Epithelial cell of proximal tubule (primary cell): ENCODE data around the gene S100B. TPM values are rescaled to one million over a fixed set of nuclear protein-coding genes. Genes with fewer than 3 reads are reported as not detected.

ENCODE experiments used
- DNase-seq: peaks from one replicate; pipeline ENCODE4 v3.0.0-alpha.2; 2011; ENCODE audit warnings: low read depth
- H3K4me3 ChIP-seq: 2 replicates; pipeline ENCODE4 v1.5.1; 2011; ENCODE audit warnings: low read depth, mild to moderate bottlenecking, low read length
- total RNA-seq: library from RNA; depleted of rRNA; stranded (reverse); fragments of >200 nt; gene quantifications from 2 replicates; pipeline ENCODE4 v1.2.3, GENCODE V29; 2015
- TF ChIP-seq, protein P1 (sequence below): conservative IDR thresholded peaks from 2 replicates; pipeline ENCODE4 v1.5.1; 2012; ENCODE audit warnings: low read depth, mild to moderate bottlenecking, low read length

S100B gene
- total RNA-seq, 1 donor from 2014 or later = not detected

DNA sequence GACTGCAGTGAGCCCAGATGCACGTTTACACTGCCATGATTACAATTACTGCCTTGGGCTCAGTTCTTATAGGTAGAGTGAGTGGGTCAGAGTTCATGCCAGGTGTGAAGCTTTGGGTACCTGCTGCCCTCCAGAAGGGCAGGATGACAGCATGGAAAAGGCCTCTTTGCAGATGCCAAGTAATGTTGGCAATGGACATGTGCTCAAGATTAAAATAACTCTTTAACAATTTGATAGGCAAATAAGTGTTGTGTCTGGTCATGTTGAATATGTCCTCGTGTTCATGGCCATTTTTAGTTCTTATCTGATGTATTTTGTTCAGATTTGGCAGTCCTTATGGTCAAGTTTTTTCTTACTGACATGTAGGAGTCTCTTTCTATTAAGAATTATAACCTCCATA lies 34.8 kb downstream of the S100B start:
- TF ChIP-seq, protein P1, sequence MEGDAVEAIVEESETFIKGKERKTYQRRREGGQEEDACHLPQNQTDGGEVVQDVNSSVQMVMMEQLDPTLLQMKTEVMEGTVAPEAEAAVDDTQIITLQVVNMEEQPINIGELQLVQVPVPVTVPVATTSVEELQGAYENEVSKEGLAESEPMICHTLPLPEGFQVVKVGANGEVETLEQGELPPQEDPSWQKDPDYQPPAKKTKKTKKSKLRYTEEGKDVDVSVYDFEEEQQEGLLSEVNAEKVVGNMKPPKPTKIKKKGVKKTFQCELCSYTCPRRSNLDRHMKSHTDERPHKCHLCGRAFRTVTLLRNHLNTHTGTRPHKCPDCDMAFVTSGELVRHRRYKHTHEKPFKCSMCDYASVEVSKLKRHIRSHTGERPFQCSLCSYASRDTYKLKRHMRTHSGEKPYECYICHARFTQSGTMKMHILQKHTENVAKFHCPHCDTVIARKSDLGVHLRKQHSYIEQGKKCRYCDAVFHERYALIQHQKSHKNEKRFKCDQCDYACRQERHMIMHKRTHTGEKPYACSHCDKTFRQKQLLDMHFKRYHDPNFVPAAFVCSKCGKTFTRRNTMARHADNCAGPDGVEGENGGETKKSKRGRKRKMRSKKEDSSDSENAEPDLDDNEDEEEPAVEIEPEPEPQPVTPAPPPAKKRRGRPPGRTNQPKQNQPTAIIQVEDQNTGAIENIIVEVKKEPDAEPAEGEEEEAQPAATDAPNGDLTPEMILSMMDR = no peak
- no peak overlapping the region for H3K4me3 ChIP-seq
- DNase-seq = no peak

DNA sequence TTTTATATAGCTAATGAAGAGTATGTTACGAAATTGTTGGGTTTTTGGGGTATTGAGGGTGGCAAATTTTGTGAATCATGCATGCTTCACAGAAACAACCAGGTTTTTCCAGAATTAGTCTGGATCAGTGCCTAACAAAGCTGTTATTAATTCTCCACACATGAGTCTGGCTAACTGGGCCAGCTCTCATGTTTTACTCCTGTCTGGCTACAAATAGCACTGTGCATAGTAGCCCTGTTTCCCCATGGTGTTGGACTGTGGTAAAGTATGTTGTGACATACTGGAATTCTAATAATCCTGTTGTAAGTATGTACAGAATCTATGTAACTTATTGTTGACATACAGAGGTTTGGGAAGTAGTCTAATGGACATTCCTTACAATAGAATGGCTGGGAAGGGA lies 35.8 kb downstream of the S100B start:
- H3K4me3 ChIP-seq = no peak overlapping the region
- no peak for DNase-seq
- TF ChIP-seq, protein P1 = no peak

DNA sequence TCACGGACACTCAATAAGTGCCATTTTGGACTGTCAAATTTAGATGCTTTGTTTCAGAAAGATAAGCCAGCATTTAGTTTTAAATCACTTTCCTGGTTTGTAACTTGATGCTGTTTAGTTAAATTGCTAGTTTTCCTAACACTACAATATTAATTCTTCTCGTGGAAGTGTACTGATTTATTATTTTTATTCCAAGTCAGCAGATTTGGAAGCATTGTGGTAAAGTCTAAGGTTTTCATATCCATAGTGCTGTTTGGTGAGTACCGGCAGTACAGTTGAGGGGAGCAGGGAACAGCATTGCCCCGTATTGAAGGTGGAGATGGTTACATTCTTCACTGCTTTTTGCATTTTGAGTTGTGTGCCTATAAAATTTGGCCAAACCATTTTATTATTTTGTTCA lies 36.3 kb downstream of the S100B start:
- H3K4me3 ChIP-seq = no peak overlapping the region
- TF ChIP-seq, protein P1 = no peak
- no peak for DNase-seq

DNA sequence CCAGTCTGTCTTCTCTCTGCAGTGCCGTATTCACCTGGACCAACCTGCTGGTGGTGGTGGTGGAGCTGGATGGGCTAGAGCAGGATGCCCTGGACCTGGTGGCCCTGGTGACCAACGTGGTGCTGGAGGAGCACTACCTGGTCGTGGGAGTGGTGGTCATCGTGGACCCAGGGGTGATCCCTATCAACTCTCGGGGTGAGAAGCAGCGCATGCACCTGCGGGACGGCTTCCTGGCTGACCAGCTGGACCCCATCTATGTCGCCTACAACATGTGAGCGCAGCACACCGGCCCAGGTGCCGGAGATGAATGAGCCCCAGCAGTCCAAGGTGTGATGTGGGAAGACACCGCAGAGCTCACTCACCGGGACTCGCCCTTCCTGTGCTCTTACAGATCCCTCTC lies 37.5 kb downstream of the S100B start:
- no peak for DNase-seq
- no peak overlapping the region for H3K4me3 ChIP-seq
- TF ChIP-seq, protein P1 = no peak

DNA sequence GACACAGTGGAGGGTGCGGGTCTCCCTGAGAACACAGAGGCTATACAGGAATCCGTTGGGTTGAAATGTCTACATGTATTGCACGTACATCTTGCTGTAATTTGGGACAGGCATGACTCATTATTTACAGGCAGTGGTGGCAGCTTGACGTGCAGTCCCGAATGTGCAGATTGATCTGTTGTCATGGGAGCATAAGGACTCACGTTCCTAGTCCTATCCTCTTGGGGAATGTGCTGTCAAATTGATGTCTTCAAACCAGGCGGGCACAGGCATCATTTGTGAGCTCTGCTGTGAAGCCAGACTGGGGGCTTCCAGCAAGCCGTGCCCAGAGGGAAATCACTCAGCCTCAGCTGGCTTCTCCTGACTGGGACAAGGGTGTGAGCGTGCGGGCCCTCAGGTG lies 40.5 kb downstream of the S100B start:
- H3K4me3 ChIP-seq = no peak overlapping the region
- DNase-seq = no peak
- TF ChIP-seq, protein P1 = no peak

DNA sequence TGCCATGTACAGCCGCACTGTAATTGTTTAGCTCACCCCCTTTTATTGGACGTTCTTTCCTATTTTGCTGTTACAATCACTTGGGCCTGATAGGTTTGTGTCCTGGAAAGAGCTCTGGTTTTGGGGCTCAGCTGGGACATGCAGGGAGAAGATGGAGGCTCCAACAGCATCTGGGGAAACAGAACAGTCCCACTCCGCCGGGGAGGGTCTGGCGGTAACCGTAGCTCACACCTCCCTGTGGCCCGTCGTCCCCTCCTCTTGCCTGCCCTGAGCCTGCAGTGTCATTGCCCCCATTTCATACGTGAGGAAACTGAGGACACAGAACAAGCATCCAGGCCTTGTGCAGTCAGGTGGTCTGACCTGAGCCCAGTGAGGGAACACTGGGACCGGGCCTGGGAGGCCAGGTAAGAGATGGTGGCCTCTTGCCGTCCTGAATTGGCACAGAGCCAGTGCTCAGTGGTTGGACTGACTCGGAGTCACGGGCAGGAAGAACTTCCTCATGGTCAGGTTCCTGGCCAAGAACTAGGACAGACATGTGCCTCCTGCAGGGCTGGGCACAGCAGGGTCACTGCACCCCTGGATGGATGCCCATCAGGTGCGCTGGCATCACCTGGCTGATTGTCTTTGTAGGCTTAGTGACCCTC lies 41.8 kb downstream of the S100B start:
- H3K4me3 ChIP-seq = no peak overlapping the region
- no peak for DNase-seq
- TF ChIP-seq, protein P1 = no peak

DNA sequence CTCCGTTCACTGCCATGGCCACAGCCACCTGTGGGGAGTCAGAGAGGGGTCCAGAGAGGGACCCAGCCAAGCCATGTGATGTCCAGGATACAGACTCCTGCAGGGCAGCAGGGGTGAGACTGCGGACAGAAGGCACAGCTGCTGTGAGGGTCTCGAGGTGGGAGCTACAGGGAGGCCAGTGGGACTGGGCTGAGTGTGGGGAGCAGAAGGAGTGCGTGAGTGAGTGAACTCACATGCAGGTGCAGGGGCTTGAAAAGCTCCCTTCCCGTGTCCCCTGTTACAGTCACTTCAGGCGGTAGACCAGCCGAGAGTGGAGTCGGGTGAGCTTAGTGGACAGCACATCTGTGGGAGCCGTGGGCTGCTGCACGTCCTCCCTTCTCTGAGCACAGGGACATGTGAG lies 42.4 kb downstream of the S100B start:
- H3K4me3 ChIP-seq = no peak overlapping the region
- TF ChIP-seq, protein P1 = no peak
- DNase-seq = no peak
